ENCODE measurements around the gene ZNF397. TPM values are rescaled to one million over a fixed set of nuclear protein-coding genes. Genes with fewer than 3 reads are reported as not detected.

The ZNF397 gene
- total RNA-seq, 1 donor from 2014 or later, result 8.0 TPM

DNA sequence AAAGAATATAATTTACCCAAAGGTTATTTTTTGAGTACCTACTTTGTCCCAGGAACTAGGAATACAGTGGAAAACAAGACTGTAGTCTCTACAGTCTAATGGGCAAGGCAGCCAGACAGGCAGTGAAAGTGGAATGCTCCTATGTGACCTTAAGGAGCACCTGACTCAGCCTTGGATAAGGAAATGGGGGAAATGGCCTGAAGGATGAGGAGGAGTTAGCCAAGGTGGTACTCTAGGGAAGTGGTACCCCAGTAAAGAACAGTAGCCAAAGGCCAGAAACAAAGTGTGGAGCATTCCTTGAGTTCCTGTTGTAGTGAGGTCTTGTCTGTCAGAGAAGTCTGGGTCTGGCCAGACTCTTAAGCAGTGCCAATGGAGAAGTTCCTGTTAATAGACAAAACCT is 6.0 kb downstream of the ZNF397 start:
- Mint-ChIP-seq H3K27me3 (ENCODE audit: low read depth, unreplicated experiment) (no peaks in the 10 kb centered on the region), H3K4me1 (ENCODE audit: low read depth, unreplicated experiment) (peaks cover 3% of the 10 kb centered on the region), H3K36me3 (ENCODE audit: low read depth, unreplicated experiment) (peaks cover 92% of the 10 kb centered on the region), H3K9me3 (ENCODE audit: unreplicated experiment) (peaks cover 64% of the 10 kb centered on the region), H3K27ac (ENCODE audit: unreplicated experiment) (no peak overlapping the region), H3K4me3 (ENCODE audit: unreplicated experiment) (no peak overlapping the region)
- Histone ChIP-seq H3K27me3 (ENCODE audit: insufficient read depth, low read length) (no peaks in the 10 kb centered on the region), H3K36me3 (ENCODE audit: insufficient read depth, low read length) (peaks cover 44% of the 10 kb centered on the region), H3K9ac (ENCODE audit: low read length) (no peak overlapping the region), H3K79me2 (ENCODE audit: insufficient read depth, low read length) (peaks cover 8% of the 10 kb centered on the region), H3K9me3 (ENCODE audit: insufficient read depth, low read depth, low read length) (peaks cover 57% of the 10 kb centered on the region), H3K4me1 (ENCODE audit: insufficient read depth, low read length) (no peaks in the 10 kb centered on the region), H3K4me3 (ENCODE audit: insufficient read depth, low read depth, low read length) (no peak overlapping the region), H2AFZ (ENCODE audit: low read depth, low read length) (no peak overlapping the region), H3K27ac (ENCODE audit: low read depth, low read length) (no peak overlapping the region), H4K20me1 (ENCODE audit: insufficient read depth, low read length) (no peaks in the 10 kb centered on the region), H3K4me2 (ENCODE audit: low read length) (no peak overlapping the region)
- FAIRE-seq (no peak), DNase-seq (ENCODE audit: low read depth) (no peak)
- no peak for TF ChIP-seq EZH2 (IDR thresholded peaks at IDR 0.05; ENCODE audit: insufficient read depth, low read length)
- TF ChIP-seq, protein P1, sequence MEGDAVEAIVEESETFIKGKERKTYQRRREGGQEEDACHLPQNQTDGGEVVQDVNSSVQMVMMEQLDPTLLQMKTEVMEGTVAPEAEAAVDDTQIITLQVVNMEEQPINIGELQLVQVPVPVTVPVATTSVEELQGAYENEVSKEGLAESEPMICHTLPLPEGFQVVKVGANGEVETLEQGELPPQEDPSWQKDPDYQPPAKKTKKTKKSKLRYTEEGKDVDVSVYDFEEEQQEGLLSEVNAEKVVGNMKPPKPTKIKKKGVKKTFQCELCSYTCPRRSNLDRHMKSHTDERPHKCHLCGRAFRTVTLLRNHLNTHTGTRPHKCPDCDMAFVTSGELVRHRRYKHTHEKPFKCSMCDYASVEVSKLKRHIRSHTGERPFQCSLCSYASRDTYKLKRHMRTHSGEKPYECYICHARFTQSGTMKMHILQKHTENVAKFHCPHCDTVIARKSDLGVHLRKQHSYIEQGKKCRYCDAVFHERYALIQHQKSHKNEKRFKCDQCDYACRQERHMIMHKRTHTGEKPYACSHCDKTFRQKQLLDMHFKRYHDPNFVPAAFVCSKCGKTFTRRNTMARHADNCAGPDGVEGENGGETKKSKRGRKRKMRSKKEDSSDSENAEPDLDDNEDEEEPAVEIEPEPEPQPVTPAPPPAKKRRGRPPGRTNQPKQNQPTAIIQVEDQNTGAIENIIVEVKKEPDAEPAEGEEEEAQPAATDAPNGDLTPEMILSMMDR (IDR thresholded peaks at IDR 0.05; ENCODE audit: insufficient read depth, low read depth, low read length), result no peak

DNA sequence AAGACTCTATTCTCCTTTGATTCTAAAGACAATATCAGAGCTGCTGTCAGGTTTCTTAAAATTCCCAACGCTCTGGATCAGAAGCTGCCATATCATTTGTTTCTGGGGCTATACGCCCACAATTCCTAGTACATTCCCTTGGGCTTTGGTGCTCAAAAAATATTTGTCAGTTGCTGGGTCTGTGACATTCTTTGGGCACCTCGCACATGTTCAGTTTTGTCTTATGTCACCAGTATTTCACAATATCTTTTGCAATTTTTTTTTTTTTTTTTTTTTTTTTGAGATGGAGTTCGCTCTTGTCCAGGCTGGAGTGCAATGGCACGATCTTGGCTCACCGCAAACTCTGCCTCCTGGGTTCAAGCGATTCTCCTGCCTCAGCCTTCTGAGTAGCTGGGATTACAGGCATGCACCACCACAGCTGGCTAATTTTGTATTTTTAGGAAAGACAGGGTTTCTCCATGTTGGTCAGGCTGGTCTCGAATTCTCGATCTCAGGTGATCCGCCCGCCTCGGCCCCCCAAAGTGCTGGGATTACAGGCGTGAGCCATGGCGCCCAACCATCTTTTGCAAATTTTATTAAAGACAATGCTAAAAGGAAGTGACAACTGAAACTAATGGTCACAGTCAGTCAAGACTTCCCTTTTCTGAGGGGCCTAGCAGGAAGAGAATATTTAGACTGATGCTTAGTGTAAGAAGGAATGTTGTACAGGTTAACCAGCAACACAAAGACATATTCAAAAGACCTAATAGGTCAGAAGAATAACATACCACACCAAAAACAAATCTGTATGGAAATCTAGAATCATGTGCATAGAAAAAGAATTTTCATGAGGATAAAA is 6.8 kb downstream of the ZNF397 start:
- H3K4me2 ChIP-seq (ENCODE audit: low read length), result no peak overlapping the region
- H3K4me1 Mint-ChIP-seq (ENCODE audit: low read depth, unreplicated experiment), result peaks cover under 1% of the 10 kb centered on the region
- H3K4me1 ChIP-seq (ENCODE audit: insufficient read depth, low read length), result no peaks in the 10 kb centered on the region
- no peak for DNase-seq (ENCODE audit: low read depth)
- H3K9me3 ChIP-seq (ENCODE audit: insufficient read depth, low read depth, low read length), result peaks cover 61% of the 10 kb centered on the region
- H3K36me3 ChIP-seq (ENCODE audit: insufficient read depth, low read length), result peaks cover 44% of the 10 kb centered on the region
- H3K9ac ChIP-seq (ENCODE audit: low read length), result no peak overlapping the region
- no peaks in the 10 kb centered on the region for H3K27me3 Mint-ChIP-seq (ENCODE audit: low read depth, unreplicated experiment)
- FAIRE-seq, result no peak
- H2AFZ ChIP-seq (ENCODE audit: low read depth, low read length), result no peak overlapping the region
- TF ChIP-seq, protein P1 (IDR thresholded peaks at IDR 0.05; ENCODE audit: insufficient read depth, low read depth, low read length), result no peak
- no peak for TF ChIP-seq EZH2 (IDR thresholded peaks at IDR 0.05; ENCODE audit: insufficient read depth, low read length)
- peaks cover 92% of the 10 kb centered on the region for H3K36me3 Mint-ChIP-seq (ENCODE audit: low read depth, unreplicated experiment)
- peaks cover 2% of the 10 kb centered on the region for H3K79me2 ChIP-seq (ENCODE audit: insufficient read depth, low read length)
- H4K20me1 ChIP-seq (ENCODE audit: insufficient read depth, low read length), result no peaks in the 10 kb centered on the region
- no peaks in the 10 kb centered on the region for H3K27me3 ChIP-seq (ENCODE audit: insufficient read depth, low read length)
- H3K4me3 ChIP-seq (ENCODE audit: insufficient read depth, low read depth, low read length), result no peak overlapping the region
- H3K4me3 Mint-ChIP-seq (ENCODE audit: unreplicated experiment), result no peak overlapping the region
- H3K27ac Mint-ChIP-seq (ENCODE audit: unreplicated experiment), result no peak overlapping the region
- H3K27ac ChIP-seq (ENCODE audit: low read depth, low read length), result no peak overlapping the region
- peaks cover 62% of the 10 kb centered on the region for H3K9me3 Mint-ChIP-seq (ENCODE audit: unreplicated experiment)

DNA sequence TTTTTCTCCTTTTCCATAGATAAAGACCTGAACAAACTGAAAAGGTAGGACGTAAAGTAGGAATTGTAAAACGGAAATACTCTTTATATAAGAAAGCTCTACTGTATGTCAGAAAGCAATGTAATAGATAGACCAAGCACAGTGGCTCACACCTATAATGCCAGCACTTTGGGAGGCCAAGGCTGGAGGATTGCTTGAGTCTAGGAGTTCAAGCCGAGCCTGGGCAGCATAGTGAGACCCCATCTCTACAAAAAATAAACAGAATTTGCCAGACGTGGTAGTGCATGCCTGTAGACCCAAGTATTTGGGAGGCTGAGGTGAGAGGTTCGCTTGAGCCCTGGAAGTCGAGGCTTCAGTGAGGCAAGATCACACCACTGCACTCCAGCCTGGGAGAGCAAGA is 7.6 kb downstream of the ZNF397 start:
- no peak for DNase-seq (ENCODE audit: low read depth)
- no peaks in the 10 kb centered on the region for H3K27me3 Mint-ChIP-seq (ENCODE audit: low read depth, unreplicated experiment)
- no peak overlapping the region for H3K27ac Mint-ChIP-seq (ENCODE audit: unreplicated experiment)
- H2AFZ ChIP-seq (ENCODE audit: low read depth, low read length), result no peak overlapping the region
- no peak overlapping the region for H3K4me3 Mint-ChIP-seq (ENCODE audit: unreplicated experiment)
- no peaks in the 10 kb centered on the region for H4K20me1 ChIP-seq (ENCODE audit: insufficient read depth, low read length)
- H3K4me1 ChIP-seq (ENCODE audit: insufficient read depth, low read length), result no peaks in the 10 kb centered on the region
- no peak overlapping the region for H3K4me3 ChIP-seq (ENCODE audit: insufficient read depth, low read depth, low read length)
- H3K36me3 Mint-ChIP-seq (ENCODE audit: low read depth, unreplicated experiment), result peaks cover 92% of the 10 kb centered on the region
- H3K79me2 ChIP-seq (ENCODE audit: insufficient read depth, low read length), result no peaks in the 10 kb centered on the region
- no peak overlapping the region for H3K27ac ChIP-seq (ENCODE audit: low read depth, low read length)
- H3K9me3 ChIP-seq (ENCODE audit: insufficient read depth, low read depth, low read length), result peaks cover 59% of the 10 kb centered on the region
- no peaks in the 10 kb centered on the region for H3K27me3 ChIP-seq (ENCODE audit: insufficient read depth, low read length)
- no peak overlapping the region for H3K9ac ChIP-seq (ENCODE audit: low read length)
- no peak for TF ChIP-seq EZH2 (IDR thresholded peaks at IDR 0.05; ENCODE audit: insufficient read depth, low read length)
- TF ChIP-seq, protein P1 (IDR thresholded peaks at IDR 0.05; ENCODE audit: insufficient read depth, low read depth, low read length), result no peak
- H3K4me1 Mint-ChIP-seq (ENCODE audit: low read depth, unreplicated experiment), result no peaks in the 10 kb centered on the region
- FAIRE-seq, result no peak
- H3K9me3 Mint-ChIP-seq (ENCODE audit: unreplicated experiment), result peaks cover 64% of the 10 kb centered on the region
- peaks cover 41% of the 10 kb centered on the region for H3K36me3 ChIP-seq (ENCODE audit: insufficient read depth, low read length)
- no peak overlapping the region for H3K4me2 ChIP-seq (ENCODE audit: low read length)
